Urinary bladder (tissue), 4 donors: Measurements from ENCODE around the gene NBPF3. TPM values are rescaled to one million over a fixed set of nuclear protein-coding genes. Genes with fewer than 3 reads are reported as not detected.
"Not testable (repeated sequence)": the region's sequence is repeated elsewhere in the genome, so short reads cannot be mapped to it uniquely, and the experiment has no call there.

Experiments used
- DNase-seq: peaks from one replicate; pipeline ENCODE4 v3.0.0-alpha.2; 2015; ENCODE audit errors: extremely low spot score
- H3K27ac ChIP-seq: one replicate; pipeline ENCODE4 v1.5.1; 2013; ENCODE audit warnings: low read depth, mild to moderate bottlenecking, moderate library complexity
- H3K36me3 ChIP-seq: one replicate; pipeline ENCODE4 v1.6.1; 2013; ENCODE audit warnings: mild to moderate bottlenecking, moderate library complexity; ENCODE audit not compliant: insufficient read depth
- H3K4me1 ChIP-seq: one replicate; pipeline ENCODE4 v1.6.1; 2013; ENCODE audit warnings: mild to moderate bottlenecking, moderate library complexity; ENCODE audit not compliant: insufficient read depth
- H3K4me3 ChIP-seq: one replicate; pipeline ENCODE4 v1.5.1; 2013; ENCODE audit warnings: low read depth, low read length
- WGBS: extraction: QIAGEN DNeasy Blood & Tissue Kit; methylation state at CpG from one replicate; pipeline ENCODE4 v1.1.7; 2013; 5-methylcytosine and 5-hydroxymethylcytosine counted together
- polyA plus RNA-seq: library from polyadenylated mRNA; stranded (reverse); fragments of 200-250 nt; gene quantifications from one replicate; pipeline ENCODE4 v1.2.3, GENCODE V29; 2013
- total RNA-seq: library from RNA; depleted of rRNA; stranded (reverse); fragments of >200 nt; gene quantifications from one replicate; pipeline ENCODE4 v1.2.3, GENCODE V29; 2014
- donor health status: healthy with polysubstance abuse.
- donor health status: healthy.

The NBPF3 gene
- total and polyA plus RNA-seq, 2 donors, result 4.4 to 25.2 TPM

- H3K27ac ChIP-seq, result no peak overlapping the region
- DNase-seq, result no peak
Observed at GRCh38 chr1:21451212-21451611, 11.3 kb downstream of the NBPF3 start.

GRCh38 chr1:21451981-21452411, 12.1 kb downstream of the NBPF3 start:
- Histone ChIP-seq H3K4me3 (no peak overlapping the region), H3K27ac (no peak overlapping the region), H3K4me1 (no peaks in the 10 kb centered on the region), H3K36me3 (no peaks in the 10 kb centered on the region)
- DNase-seq, result no peak
- WGBS, result 31% methylated on average over 2 of the region's 2 CpGs

More at GRCh38 chr1:21451212-21451611, 11.3 kb downstream of the NBPF3 start:
- no peak overlapping the region for H3K4me3 ChIP-seq
- H3K36me3 ChIP-seq, result no peaks in the 10 kb centered on the region
- 26% methylated on average over 1 of the region's 1 CpG for WGBS
- no peaks in the 10 kb centered on the region for H3K4me1 ChIP-seq

- H3K36me3 ChIP-seq, H3K27ac ChIP-seq, H3K4me1 ChIP-seq, H3K4me3 ChIP-seq, DNase-seq: not testable (repeated sequence)
- 80% methylated on average over 5 of the region's 5 CpGs for WGBS
Observed at GRCh38 chr1:21453964-21454614, 14.2 kb downstream of the NBPF3 start.

- H3K27ac ChIP-seq, DNase-seq, H3K4me1 ChIP-seq, H3K4me3 ChIP-seq, H3K36me3 ChIP-seq: not testable (repeated sequence)
- 86% methylated on average over 4 of the region's 5 CpGs for WGBS
Observed at GRCh38 chr1:21454904-21455303, 15.0 kb downstream of the NBPF3 start.

- Histone ChIP-seq H3K27ac (no peak overlapping the region), H3K36me3 (no peaks in the 10 kb centered on the region), H3K4me3 (no peak overlapping the region), H3K4me1 (no peaks in the 10 kb centered on the region)
- DNase-seq, result no peak
- WGBS, result 88% methylated on average over 1 of the region's 1 CpG
Observed at GRCh38 chr1:21457654-21458053, 17.7 kb downstream of the NBPF3 start.

GRCh38 chr1:21465127-21465526, 25.2 kb downstream of the NBPF3 start:
- not testable (repeated sequence) for DNase-seq, H3K36me3 ChIP-seq, H3K4me3 ChIP-seq, H3K4me1 ChIP-seq, H3K27ac ChIP-seq

- H3K4me3 ChIP-seq, H3K4me1 ChIP-seq, H3K36me3 ChIP-seq, H3K27ac ChIP-seq, DNase-seq: not testable (repeated sequence)
- 82% methylated on average over 4 of the region's 4 CpGs for WGBS
Observed at GRCh38 chr1:21467946-21468345, 28.0 kb downstream of the NBPF3 start.

GRCh38 chr1:21468599-21468998, 28.7 kb downstream of the NBPF3 start:
- no peaks in the 10 kb centered on the region for H3K36me3 ChIP-seq
- WGBS, result 52% methylated on average over 10 of the region's 10 CpGs

GRCh38 chr1:21469581-21469980, 29.6 kb downstream of the NBPF3 start:
- Histone ChIP-seq H3K36me3 (no peaks in the 10 kb centered on the region), H3K27ac (no peak overlapping the region), H3K4me3 (no peak overlapping the region), H3K4me1 (no peaks in the 10 kb centered on the region)
- 93% methylated on average over 9 of the region's 9 CpGs for WGBS
- no peak for DNase-seq

More at GRCh38 chr1:21468599-21468998, 28.7 kb downstream of the NBPF3 start:
- Histone ChIP-seq H3K27ac (no peak overlapping the region), H3K4me3 (no peak overlapping the region), H3K4me1 (no peaks in the 10 kb centered on the region)
- DNase-seq, result no peak

- WGBS, result 79% methylated on average over 5 of the region's 5 CpGs
- no peak for DNase-seq
- no peak overlapping the region for H3K27ac ChIP-seq
- H3K36me3 ChIP-seq, result no peaks in the 10 kb centered on the region
- no peaks in the 10 kb centered on the region for H3K4me1 ChIP-seq
- H3K4me3 ChIP-seq, result no peak overlapping the region
Observed at GRCh38 chr1:21472861-21473260, 32.9 kb downstream of the NBPF3 start.

- DNase-seq, result no peak
- no peak overlapping the region for H3K4me3 ChIP-seq
- no peak overlapping the region for H3K27ac ChIP-seq
- WGBS, result 94% methylated on average over 6 of the region's 6 CpGs
- no peaks in the 10 kb centered on the region for H3K4me1 ChIP-seq
- H3K36me3 ChIP-seq, result peaks cover 2% of the 10 kb centered on the region
Observed at GRCh38 chr1:21478356-21478755, 38.4 kb downstream of the NBPF3 start.

GRCh38 chr1:21483881-21484280, 43.9 kb downstream of the NBPF3 start:
- not testable (repeated sequence) for H3K36me3 ChIP-seq, H3K27ac ChIP-seq, H3K4me3 ChIP-seq, DNase-seq, H3K4me1 ChIP-seq
- 96% methylated on average over 4 of the region's 4 CpGs for WGBS

- Histone ChIP-seq H3K36me3 (no peaks in the 10 kb centered on the region), H3K4me1 (no peaks in the 10 kb centered on the region), H3K4me3 (no peak overlapping the region), H3K27ac (no peak overlapping the region)
- 90% methylated on average over 11 of the region's 11 CpGs for WGBS
- DNase-seq, result no peak
Observed at GRCh38 chr1:21489146-21489545, 49.2 kb downstream of the NBPF3 start.

- no peak overlapping the region for H3K27ac ChIP-seq
- no peaks in the 10 kb centered on the region for H3K4me1 ChIP-seq
- no peak for DNase-seq
- WGBS, result 70% methylated on average over 11 of the region's 11 CpGs
- H3K36me3 ChIP-seq, result no peaks in the 10 kb centered on the region
- no peak overlapping the region for H3K4me3 ChIP-seq
Observed at GRCh38 chr1:21490774-21491487, 51.0 kb downstream of the NBPF3 start.
